HG02840 (cell line): Measurements from ENCODE around the gene PRDM11.

Experiments used
- ATAC-seq: cut with Tn5 transposase; IDR thresholded peaks from one replicate; pipeline ENCODE4 v1.9.1; 2021; ENCODE audit warnings: mild to moderate bottlenecking, moderate library complexity, moderate number of reproducible peaks; ENCODE audit not compliant: unreplicated experiment, low FRiP score

The PRDM11 gene

DNA sequence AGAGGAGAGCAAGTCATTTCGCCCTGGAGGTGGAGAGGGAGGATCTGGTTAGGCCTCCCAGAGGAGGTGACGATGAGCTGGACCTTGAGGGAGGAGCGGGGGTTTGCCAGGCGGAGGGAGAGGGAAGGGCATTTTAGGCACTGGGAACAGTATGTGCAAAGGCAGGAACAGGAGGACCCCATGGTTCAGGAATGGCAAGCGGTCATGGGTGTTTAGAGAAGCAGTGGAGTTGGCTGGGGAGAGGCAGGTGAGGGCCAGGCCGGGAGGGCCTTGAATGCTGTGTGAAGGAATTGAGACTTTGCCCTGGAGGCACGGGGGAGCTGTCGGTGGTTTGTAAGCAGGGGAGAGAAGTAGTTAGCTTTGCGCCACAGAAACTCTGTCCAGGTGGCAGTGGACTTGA is 10.3 kb downstream of the PRDM11 start:
- no peak for ATAC-seq

DNA sequence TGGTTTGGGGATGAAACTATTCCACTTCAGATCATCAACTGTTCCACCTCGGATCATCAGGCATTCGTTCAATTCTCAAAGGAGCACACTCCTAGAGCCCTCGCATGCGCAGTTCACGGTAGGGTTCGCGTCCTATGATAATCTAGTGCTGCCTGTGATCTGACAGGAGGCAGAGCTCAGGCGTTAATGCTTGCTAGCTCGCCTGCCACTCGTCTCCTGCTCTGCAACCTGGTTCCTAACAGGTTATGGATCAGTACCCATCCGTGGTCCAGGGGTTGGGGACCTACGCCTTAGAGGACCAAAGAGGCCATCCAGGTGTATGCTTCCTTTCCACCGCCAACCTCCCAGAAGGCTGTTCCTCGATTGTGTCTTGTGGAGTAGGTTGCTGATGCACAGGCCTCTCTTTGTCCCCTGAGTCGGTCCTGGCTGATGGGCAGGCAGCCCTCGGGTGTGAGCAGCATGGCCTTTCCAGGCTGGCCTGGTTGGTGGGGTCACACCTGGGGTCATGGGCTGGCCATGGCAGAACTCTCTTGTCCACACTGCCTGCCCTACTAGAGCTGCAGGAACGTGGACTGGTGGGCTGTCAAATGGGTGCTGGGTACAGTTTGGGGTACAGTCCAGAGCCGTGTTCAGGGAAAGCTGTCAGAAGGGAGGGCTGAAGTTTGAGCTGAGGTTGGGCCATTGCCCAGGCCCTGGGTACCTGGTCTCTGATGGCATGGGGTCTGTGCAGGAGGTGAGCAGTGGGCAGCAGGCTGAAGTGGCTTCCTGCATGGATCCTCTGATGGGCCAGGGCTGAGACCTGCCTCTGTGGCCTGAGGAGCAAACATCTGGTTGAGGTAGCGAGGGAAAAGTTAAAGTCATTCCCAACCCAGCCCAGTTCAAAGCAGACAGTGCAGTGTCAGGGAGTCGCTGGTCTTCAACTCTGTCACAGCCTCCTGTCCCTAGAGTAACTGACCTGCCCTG is 11.1 kb downstream of the PRDM11 start:
- ATAC-seq, result no peak

DNA sequence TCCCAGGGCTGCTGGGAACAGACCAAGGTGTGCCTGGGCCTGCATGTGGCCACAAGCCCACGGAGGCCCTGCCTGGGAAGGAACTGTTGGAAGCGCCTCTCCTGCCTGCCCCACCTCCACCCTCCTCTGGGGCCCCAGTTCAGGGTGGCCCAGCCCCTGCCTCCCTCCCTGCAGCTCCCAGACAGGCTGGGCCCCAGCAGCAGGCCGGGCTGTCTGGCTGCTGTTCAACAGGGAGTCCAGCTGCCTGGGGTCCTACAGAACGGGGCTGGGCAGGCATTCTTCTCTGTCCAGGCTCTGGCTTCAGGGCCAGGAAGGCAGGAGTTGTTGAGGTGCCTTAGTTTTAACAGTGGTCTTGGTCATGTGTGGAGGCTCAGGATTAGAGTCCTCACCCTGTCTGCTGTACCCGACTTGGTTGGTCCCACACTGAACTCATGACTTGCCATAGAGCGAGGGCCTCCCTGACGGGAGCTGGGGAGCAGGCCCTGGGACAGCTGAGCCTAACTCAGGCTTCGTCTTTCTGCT is 11.8 kb downstream of the PRDM11 start:
- no peak for ATAC-seq

DNA sequence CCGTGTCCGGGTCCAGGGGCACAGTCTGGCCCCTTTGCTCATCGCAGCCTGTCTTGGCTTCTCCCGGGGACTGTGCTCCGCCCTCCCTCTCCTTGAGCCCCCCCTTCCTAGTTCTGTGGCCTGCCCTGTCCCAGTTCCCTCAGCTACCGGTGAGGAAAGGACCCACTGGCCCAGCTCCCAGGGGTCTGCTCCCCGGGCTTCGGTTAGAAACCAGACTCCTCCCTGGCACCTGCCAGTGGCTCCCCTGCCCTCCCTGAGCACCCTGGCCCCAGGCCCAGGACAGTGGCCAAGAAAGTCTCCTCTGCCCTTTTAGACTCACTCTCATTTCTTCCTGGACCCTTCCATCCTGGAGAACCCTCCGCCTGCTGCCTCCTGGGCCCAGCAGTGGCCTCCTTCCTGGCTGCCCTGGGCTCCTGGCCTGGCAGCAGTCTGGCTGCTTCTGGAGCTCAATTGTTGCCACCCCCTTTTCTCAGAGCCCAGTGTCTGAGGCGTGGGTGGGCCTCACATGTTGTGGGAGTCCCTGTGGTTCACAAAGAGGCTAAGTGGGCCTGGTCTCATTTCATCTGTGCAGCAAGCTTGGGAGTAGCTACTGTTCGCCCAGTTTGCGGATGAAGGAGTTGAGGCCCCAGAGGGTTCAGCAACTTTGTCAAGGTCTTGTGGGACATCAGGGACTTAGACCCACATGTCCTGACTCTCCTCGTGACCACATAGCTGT is 12.6 kb downstream of the PRDM11 start:
- ATAC-seq, result no peak

GRCh38 chr11:45159781-45160365 is 13.4 kb downstream of the PRDM11 start:
- ATAC-seq, result no peak

DNA sequence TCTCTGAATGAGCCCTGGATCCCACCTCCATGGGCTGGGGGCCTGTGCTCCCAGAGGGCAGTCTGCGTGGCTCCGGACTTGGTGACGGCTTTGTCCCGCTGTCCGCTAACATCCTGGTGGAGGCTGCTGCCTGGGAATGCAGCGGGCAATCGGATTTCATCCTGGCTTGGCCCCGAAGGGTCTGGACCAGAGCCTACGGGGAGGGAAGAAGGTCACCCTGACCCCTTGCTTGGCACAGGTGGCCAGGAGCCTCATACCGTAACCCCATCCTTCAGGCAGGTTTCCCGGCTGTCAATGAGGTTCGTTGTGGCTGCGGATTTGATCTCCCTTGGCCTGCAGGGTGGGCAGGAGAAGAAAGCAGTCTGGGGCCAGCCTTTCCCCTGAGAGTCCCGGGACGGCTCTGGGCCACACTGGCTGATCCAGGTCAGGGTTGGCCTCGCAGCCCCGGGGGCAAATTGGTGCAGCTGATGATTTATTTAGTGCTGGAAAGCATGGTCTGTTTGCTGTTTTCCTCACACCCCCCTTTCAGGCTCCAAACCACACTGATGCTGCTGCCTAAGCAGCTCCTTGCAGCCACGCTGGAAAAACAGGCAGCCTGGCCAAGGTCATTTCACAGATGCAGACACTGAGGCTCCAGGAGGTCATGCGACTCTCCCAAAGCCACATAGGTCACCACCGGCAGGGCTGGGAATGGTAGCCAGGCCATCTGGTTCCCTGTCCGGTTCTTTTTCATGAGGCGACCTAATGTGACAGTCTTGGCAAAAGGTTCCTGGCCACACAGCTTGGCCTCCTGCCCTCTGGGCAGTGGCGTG is 15.0 kb downstream of the PRDM11 start:
- ATAC-seq, result no peak

GRCh38 chr11:45162064-45162375 is 15.6 kb downstream of the PRDM11 start:
- no peak for ATAC-seq

DNA sequence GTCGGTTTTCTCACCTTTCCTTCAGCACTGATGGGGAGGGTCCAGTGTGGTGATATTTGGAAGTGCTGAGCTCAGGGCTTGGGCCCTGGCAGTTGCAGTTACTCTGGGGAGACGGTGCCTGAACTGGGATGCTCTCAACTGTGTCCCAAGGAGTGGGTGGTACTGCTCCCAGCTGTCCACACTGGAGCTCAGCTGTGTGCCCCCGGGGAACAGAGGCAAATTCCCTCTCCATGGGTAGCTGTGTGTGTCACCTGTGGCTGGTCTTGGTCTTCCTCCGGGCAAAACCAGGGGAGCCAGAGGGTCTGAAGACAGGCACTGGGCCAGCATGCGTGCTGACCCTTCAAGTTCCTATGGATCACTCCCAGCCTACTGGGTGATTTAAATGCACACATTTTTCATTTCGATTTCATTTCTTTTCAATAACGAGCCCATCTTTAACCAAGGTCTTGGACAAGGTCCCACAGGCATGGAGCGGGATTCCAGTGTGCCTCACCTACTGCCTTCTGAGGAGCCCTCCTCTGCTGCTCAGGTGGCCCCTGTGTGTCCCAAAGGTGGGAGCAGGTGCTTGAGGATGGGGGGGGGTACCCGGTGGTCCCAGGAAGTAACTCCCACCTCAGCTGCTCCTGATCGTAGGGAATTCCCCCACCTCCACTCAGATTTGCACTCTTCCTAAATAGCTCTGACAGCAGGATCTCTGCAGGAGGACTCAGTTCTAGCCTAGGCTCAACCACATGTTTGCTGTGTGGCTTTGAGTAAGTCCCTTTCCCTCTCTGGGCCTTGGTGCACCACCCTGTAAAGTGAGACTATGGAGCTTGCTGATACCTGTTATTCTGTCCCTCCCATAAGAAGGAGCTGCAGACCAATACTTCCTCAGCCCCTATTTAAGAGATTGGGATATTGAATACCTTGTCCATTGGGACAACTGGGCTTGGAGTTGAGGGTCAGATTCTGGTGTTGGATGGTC is 16.8 kb downstream of the PRDM11 start:
- no peak for ATAC-seq

GRCh38 chr11:45163956-45164575 is 17.6 kb downstream of the PRDM11 start:
- no peak for ATAC-seq

DNA sequence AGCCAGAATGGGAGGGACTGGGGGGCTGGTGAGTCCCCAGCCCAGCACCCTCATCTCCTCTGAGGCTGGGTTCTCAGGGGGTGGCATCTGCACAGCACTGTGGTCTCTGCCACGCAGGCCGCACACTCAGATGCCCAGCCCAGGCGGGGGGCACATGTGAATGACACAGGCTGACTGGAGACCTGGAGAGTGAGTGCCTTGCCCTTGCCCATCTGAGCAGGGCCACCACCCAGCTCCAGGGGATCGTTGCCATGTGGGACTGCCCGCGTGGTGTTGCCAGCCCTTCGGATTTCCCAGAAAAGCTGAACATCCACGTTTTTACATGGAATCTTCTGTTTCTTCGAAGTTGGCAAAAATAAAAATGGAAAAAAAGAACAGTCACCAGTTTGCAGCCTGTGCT is 18.9 kb downstream of the PRDM11 start:
- ATAC-seq, result no peak

DNA sequence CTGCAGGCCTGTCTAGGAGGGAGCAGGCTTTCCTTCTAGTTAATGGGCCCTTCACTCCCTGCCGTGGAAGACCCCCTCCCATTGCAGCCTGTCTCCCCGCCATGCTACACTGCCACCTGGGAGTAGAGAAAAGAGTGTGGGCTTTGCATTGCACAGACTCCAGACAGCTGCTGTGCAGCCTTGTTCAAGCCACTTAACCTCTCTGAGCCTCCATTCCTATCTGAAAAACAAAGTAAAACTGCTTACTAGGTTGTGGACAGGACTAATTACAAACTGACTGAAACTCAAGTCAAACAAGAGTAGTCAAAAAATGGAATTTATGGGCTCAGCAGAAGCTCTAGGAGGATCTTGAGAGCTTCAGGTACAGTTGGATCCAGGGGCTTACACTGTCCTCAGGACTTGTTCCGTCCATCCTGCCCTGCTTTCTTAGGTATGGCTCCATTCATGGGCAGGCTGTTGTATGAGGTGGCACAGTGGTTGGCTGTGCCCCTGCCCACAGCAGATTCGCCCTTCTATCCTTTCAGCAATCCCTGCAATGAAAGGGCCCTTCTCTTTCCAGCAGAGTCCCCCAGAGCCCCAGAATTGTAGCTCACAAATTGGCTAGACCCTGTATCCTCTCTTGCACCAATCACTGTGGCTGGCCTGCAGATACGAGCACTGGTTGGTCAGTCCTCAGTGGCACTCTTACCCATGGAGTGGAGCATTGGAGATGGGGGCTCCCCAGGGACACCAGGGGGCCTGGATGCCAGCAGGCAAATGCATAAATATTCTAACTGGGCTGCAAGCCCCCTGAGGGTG is 19.6 kb downstream of the PRDM11 start:
- no peak for ATAC-seq

DNA sequence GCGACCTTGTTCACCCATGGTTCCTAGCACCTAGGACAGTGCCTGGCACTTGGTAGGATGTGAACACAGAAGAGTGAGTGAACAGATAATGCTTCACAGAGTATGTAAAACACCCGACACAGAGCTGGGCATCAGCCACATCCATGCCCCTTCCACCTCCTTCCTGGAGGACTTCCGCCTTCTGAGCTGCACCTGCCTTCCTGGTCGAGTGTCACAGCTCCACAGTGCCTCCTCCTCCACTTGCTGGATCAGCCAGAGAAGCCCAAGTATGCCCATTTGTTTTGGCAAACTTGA is 20.1 kb downstream of the PRDM11 start:
- ATAC-seq, result no peak

- no peak for ATAC-seq
These were observed 20.8 kb downstream of the PRDM11 start for GRCh38 chr11:45167283-45167682.

GRCh38 chr11:45168366-45169130 is 22.1 kb downstream of the PRDM11 start:
- no peak for ATAC-seq

GRCh38 chr11:45169310-45170072 is 23.1 kb downstream of the PRDM11 start:
- ATAC-seq, result no peak

DNA sequence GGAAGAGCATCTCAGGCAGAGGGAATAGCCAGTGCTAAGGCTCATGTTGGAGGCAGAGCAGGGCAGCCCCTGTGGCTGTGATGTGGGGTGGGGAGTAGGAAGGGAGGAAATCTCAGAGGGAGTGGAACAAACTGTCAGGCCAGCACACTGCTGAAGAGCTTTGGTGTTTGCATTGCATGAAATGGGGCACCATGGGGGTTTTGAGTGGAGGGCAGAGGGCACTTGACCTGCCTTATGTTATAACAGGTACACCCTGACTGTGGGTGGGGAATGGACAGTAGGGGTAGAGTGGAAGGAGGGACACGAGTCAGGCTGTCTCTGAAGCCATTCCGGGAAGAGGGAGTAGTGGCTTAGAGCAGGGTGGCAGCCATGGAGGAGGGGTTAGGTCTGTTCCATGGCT is 24.0 kb downstream of the PRDM11 start:
- no peak for ATAC-seq

DNA sequence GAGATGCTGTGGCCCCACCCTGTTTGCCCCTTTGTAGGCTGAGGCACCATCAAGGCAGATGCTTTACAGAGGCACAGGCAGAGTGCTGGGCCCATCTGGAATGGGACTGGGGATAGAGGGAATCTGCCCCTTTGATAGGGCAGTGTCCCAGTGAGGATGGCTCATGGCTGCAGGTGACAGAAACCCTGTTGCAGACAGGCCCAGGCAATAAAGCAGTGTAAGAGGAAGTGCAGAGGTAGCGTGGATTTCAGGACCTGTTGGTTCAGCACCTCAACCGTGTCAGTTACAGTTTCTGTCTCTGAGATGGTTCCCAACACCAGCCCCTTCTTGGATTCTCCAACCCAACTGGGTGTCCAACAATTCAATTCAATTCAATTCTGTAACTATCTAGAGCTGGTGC is 25.1 kb downstream of the PRDM11 start:
- no peak for ATAC-seq
